Liver (tissue), 9 donors: Measurements from ENCODE around the gene SLC14A1. TPM values are rescaled to one million over a fixed set of nuclear protein-coding genes. Genes with fewer than 3 reads are reported as not detected.

Source experiments
- DNase-seq: peaks from one replicate; pipeline ENCODE4 v3.0.0-alpha.2; 2017; ENCODE audit warnings: low spot score
- H3K27ac ChIP-seq, 2 donors: one replicate each; pipeline ENCODE4 v1.7.0; 2013; ENCODE audit warnings: inconsistent platforms in 2 of 2, low read length in 2 of 2, control low read depth in 1 of 2, low read depth in 1 of 2, mild to moderate bottlenecking in 1 of 2
- H3K27me3 ChIP-seq, 4 donors: one replicate each; pipeline versions ENCODE4 v1.6.1 to v1.7.0; 2013; ENCODE audit warnings: low read length in 3 of 4, inconsistent platforms in 1 of 4, mild to moderate bottlenecking in 1 of 4, moderate library complexity in 1 of 4; ENCODE audit not compliant: control insufficient read depth in 4 of 4, insufficient read depth in 4 of 4
- H3K36me3 ChIP-seq, 4 donors: one replicate each; pipeline versions ENCODE4 v1.6.1 to v1.7.0; 2013; ENCODE audit warnings: low read length in 3 of 4, mild to moderate bottlenecking in 3 of 4, low read depth in 1 of 4, moderate library complexity in 1 of 4; ENCODE audit not compliant: control insufficient read depth in 4 of 4, insufficient read depth in 3 of 4
- H3K4me1 ChIP-seq, 4 donors: one replicate each; pipeline versions ENCODE4 v1.6.1 to v1.7.0; 2013; ENCODE audit warnings: low read length in 3 of 4, mild to moderate bottlenecking in 3 of 4, moderate library complexity in 1 of 4; ENCODE audit not compliant: control insufficient read depth in 4 of 4, insufficient read depth in 4 of 4
- H3K4me3 ChIP-seq, 3 donors: one replicate each; pipeline versions ENCODE4 v1.6.1 to v1.7.0; 2013; ENCODE audit warnings: low read length in 3 of 3, control low read depth in 1 of 3, low read depth in 1 of 3, mild to moderate bottlenecking in 1 of 3
- H3K9ac ChIP-seq, 2 donors: one replicate each; pipeline ENCODE4 v1.7.0; 2013; ENCODE audit warnings: low read length in 2 of 2, mild to moderate bottlenecking in 2 of 2, moderate library complexity in 2 of 2, control low read depth in 1 of 2, low read depth in 1 of 2
- H3K9me3 ChIP-seq, 4 donors: one replicate each; pipeline versions ENCODE4 v1.6.1 to v1.7.0; 2013; ENCODE audit warnings: low read length in 3 of 4; ENCODE audit not compliant: control insufficient read depth in 4 of 4
- ATF3 ChIP-seq: IDR thresholded peaks from 2 replicates; pipeline ENCODE4 v1.6.1; 2016; ENCODE audit warnings: antibody characterized with exemption
- CTCF ChIP-seq: fragments of 150-350 bp; IDR thresholded peaks from 2 replicates; pipeline ENCODE4 v1.5.1; 2017; ENCODE audit warnings: improper control_type of control experiment, low read depth, low read length; ENCODE audit not compliant: missing input control
- EGR1 ChIP-seq, 2 donors: IDR thresholded peaks; 2 replicates each; pipeline ENCODE4 v1.6.1; 2016 to 2018; ENCODE audit warnings: antibody characterized with exemption in 2 of 2, low read depth in 2 of 2
- FOXA1 ChIP-seq: IDR thresholded peaks from 2 replicates; pipeline ENCODE4 v1.6.1; 2016; ENCODE audit warnings: antibody characterized with exemption
- FOXA2 ChIP-seq: IDR thresholded peaks from 2 replicates; pipeline ENCODE4 v1.6.1; 2016; ENCODE audit warnings: antibody characterized with exemption
- GABPA ChIP-seq, 2 donors: IDR thresholded peaks in 1 of 2; conservative IDR thresholded peaks in 1 of 2; 2 replicates each; pipeline ENCODE4 v1.6.1; 2016; ENCODE audit warnings: antibody characterized with exemption in 2 of 2, mild to moderate bottlenecking in 1 of 2, moderate library complexity in 1 of 2
- HNF4A ChIP-seq, 2 donors: conservative IDR thresholded peaks; 2 replicates each; pipeline ENCODE4 v1.6.1; 2016; ENCODE audit warnings: antibody characterized with exemption in 2 of 2, mild to moderate bottlenecking in 2 of 2
- HNF4G ChIP-seq: IDR thresholded peaks from 2 replicates; pipeline ENCODE4 v1.6.1; 2016; ENCODE audit warnings: antibody characterized with exemption
- JUND ChIP-seq, 2 donors: IDR thresholded peaks; 2 replicates each; pipeline ENCODE4 v1.6.1; 2016; ENCODE audit warnings: antibody characterized with exemption in 2 of 2
- MAX ChIP-seq: IDR thresholded peaks from 2 replicates; pipeline ENCODE4 v1.6.1; 2016; ENCODE audit warnings: antibody characterized with exemption
- RAD21 ChIP-seq, 2 donors: IDR thresholded peaks; 2 replicates each; pipeline ENCODE4 v1.6.1; 2016; ENCODE audit warnings: antibody characterized with exemption in 2 of 2, mild to moderate bottlenecking in 2 of 2
- REST ChIP-seq: IDR thresholded peaks from 2 replicates; pipeline ENCODE4 v1.6.1; 2016; ENCODE audit warnings: antibody characterized with exemption, mild to moderate bottlenecking
- RXRA ChIP-seq, 2 donors: IDR thresholded peaks; 2 replicates each; pipeline ENCODE4 v1.6.1; 2017 to 2018; ENCODE audit warnings: antibody characterized with exemption in 2 of 2, mild to moderate bottlenecking in 1 of 2
- SP1 ChIP-seq: IDR thresholded peaks from 2 replicates; pipeline ENCODE4 v1.6.1; 2018; ENCODE audit warnings: antibody characterized with exemption, mild to moderate bottlenecking
- YY1 ChIP-seq: IDR thresholded peaks from 2 replicates; pipeline ENCODE4 v1.6.1; 2016; ENCODE audit warnings: antibody characterized with exemption, mild to moderate bottlenecking
- ZBTB33 ChIP-seq: IDR thresholded peaks from 2 replicates; pipeline ENCODE4 v1.6.1; 2016; ENCODE audit warnings: antibody characterized with exemption
- WGBS: extraction: QIAGEN DNeasy Blood & Tissue Kit; methylation state at CpG from one replicate; pipeline ENCODE4 v1.1.7; 2013; 5-methylcytosine and 5-hydroxymethylcytosine counted together
- polyA plus RNA-seq, 2 donors: library from polyadenylated mRNA; stranded (reverse) in 1 of 2; unstranded in 1 of 2; fragments of 200-250 nt in 1 of 2; fragments of >200 nt in 1 of 2; fragmentation: Nextera tagmentation in 1 of 2; extraction: Ambion mirVana in 1 of 2; gene quantifications; one replicate each; pipeline versions ENCODE4 v1.2.1 to v1.2.3, GENCODE V29; 2013 to 2015
- total RNA-seq, 2 donors: library from RNA; depleted of rRNA; stranded (reverse); fragments of >200 nt; gene quantifications; one replicate each; pipeline ENCODE4 v1.2.3, GENCODE V29; 2014
- donor health status: healthy.
- donor health status: healthy.
- donor health status: healthy.
- donor health status: healthy.
- donor health status: healthy.

SLC14A1 gene
- total and polyA plus RNA-seq, 4 donors = 0.56 to 96.7 (median 0.80) TPM

- H3K4me3 ChIP-seq = no peak overlapping the region
- no peak overlapping the region for H3K27ac ChIP-seq
- DNase-seq = no peak
- no peaks in the 10 kb centered on the region for H3K36me3 ChIP-seq
- no peaks in the 10 kb centered on the region for H3K27me3 ChIP-seq
- H3K9ac ChIP-seq = no peak overlapping the region
- TF ChIP-seq HNF4A (conservative IDR thresholded peaks at IDR 0.05) (no peak), EGR1 (IDR thresholded peaks at IDR 0.05; ENCODE audit: low read depth in 2 of 2) (no peak), YY1 (no peak), REST (no peak), MAX (no peak), SP1 (no peak), RAD21 (IDR thresholded peaks at IDR 0.05) (no peak), ZBTB33 (no peak), FOXA2 (no peak), CTCF (no peak), ATF3 (no peak), JUND (IDR thresholded peaks at IDR 0.05) (no peak), HNF4G (no peak), RXRA (IDR thresholded peaks at IDR 0.05) (no peak), FOXA1 (no peak), GABPA (IDR thresholded peaks at IDR 0.05 in 1 of 2, conservative IDR thresholded peaks at IDR 0.05 in 1 of 2) (no peak)
- 94% methylated on average over 1 of the region's 1 CpG for WGBS
- H3K4me1 ChIP-seq = peaks cover 0 to 6% (median 0%) of the 10 kb centered on the region in 4 donors
- H3K9me3 ChIP-seq = no peaks in the 10 kb centered on the region
These were observed 53.4 kb downstream of the SLC14A1 start for GRCh38 chr18:45777393-45777792.

GRCh38 chr18:45780568-45780967 is 56.6 kb downstream of the SLC14A1 start:
- WGBS = 72% methylated on average over 2 of the region's 2 CpGs
- no peaks in the 10 kb centered on the region for H3K9me3 ChIP-seq
- H3K27me3 ChIP-seq = no peaks in the 10 kb centered on the region
- no peak for TF ChIP-seq YY1
- H3K27ac ChIP-seq = no peak overlapping the region
- H3K9ac ChIP-seq = no peak overlapping the region
- no peak for DNase-seq
- H3K36me3 ChIP-seq = no peaks in the 10 kb centered on the region
- peaks cover 0 to 4% (median 0%) of the 10 kb centered on the region in 4 donors for H3K4me1 ChIP-seq
- H3K4me3 ChIP-seq = no peak overlapping the region
